Endothelial cell (in vitro differentiated cells): ENCODE data around the gene CACNG8. TPM values are rescaled to one million over a fixed set of nuclear protein-coding genes. Genes with fewer than 3 reads are reported as not detected.
A peak's percentile ranks its signal among the peaks of the same experiment; 100 is the strongest.

Experiments
- DNase-seq: peaks from one replicate; pipeline ENCODE4 v3.0.0; 2021; ENCODE audit warnings: low spot score
- H3K27ac Mint-ChIP-seq: one replicate; pipeline ENCODE4 v1.8.0; 2021; ENCODE audit warnings: mixed read lengths, inconsistent platforms; ENCODE audit not compliant: unreplicated experiment
- H3K27me3 Mint-ChIP-seq: one replicate; pipeline ENCODE4 v1.8.0; 2021; ENCODE audit warnings: mild to moderate bottlenecking, moderate library complexity, mixed read lengths, inconsistent platforms; ENCODE audit not compliant: unreplicated experiment
- H3K36me3 Mint-ChIP-seq: one replicate; pipeline ENCODE4 v1.8.0; 2021; ENCODE audit warnings: mild to moderate bottlenecking, low read depth, mixed read lengths, inconsistent platforms; ENCODE audit not compliant: unreplicated experiment
- H3K4me1 Mint-ChIP-seq: one replicate; pipeline ENCODE4 v1.8.0; 2021; ENCODE audit warnings: mild to moderate bottlenecking, mixed read lengths, inconsistent platforms; ENCODE audit not compliant: unreplicated experiment
- H3K4me3 Mint-ChIP-seq: one replicate; pipeline ENCODE4 v1.8.0; 2021; ENCODE audit warnings: mild to moderate bottlenecking, mixed read lengths, inconsistent platforms; ENCODE audit not compliant: unreplicated experiment
- H3K9me3 Mint-ChIP-seq: one replicate; pipeline ENCODE4 v1.8.0; 2021; ENCODE audit warnings: mixed read lengths, inconsistent platforms; ENCODE audit not compliant: unreplicated experiment
- total RNA-seq: library from RNA; stranded (reverse); fragmentation: NEBNext Ultra II Directional; extraction: Animal tissue kit (Norgen Biotek cat#: 25700); gene quantifications from one replicate; pipeline ENCODE4 v1.2.1, GENCODE V29; 2021; ENCODE audit not compliant: unreplicated experiment
- TF ChIP-seq, protein P1 (sequence below): fragments of 200-600 bp; sonication (generic); IDR thresholded peaks from one replicate; pipeline ENCODE4 v1.5.0; 2021; ENCODE audit warnings: antibody characterized with exemption; ENCODE audit not compliant: unreplicated experiment

Gene CACNG8
- total RNA-seq, 1 donor from 2014 or later: 12.9 TPM

DNA sequence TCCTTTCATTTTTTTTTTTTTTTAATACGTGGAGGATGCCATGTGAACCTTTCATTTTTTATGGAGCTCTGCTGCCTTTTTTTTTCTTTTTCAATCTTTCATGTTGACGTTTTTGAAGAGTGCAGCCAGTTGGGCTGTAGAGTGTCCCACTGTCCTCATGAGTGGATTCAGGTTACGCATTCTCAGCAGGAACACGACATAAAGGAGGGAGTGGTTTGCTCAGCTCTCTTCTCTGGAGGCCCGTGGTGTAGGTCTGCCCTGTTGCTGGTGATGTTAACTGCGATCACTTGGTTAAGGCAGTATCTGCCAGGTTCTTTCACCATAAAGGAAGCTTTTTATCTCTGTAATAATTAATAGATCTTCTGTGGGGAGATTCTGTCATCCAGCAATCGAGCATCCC, 26.7 kb upstream of the CACNG8 start:
- H3K36me3 Mint-ChIP-seq: no peaks in the 10 kb centered on the region
- DNase-seq: no peak
- H3K27me3 Mint-ChIP-seq: no peaks in the 10 kb centered on the region
- TF ChIP-seq, protein P1, sequence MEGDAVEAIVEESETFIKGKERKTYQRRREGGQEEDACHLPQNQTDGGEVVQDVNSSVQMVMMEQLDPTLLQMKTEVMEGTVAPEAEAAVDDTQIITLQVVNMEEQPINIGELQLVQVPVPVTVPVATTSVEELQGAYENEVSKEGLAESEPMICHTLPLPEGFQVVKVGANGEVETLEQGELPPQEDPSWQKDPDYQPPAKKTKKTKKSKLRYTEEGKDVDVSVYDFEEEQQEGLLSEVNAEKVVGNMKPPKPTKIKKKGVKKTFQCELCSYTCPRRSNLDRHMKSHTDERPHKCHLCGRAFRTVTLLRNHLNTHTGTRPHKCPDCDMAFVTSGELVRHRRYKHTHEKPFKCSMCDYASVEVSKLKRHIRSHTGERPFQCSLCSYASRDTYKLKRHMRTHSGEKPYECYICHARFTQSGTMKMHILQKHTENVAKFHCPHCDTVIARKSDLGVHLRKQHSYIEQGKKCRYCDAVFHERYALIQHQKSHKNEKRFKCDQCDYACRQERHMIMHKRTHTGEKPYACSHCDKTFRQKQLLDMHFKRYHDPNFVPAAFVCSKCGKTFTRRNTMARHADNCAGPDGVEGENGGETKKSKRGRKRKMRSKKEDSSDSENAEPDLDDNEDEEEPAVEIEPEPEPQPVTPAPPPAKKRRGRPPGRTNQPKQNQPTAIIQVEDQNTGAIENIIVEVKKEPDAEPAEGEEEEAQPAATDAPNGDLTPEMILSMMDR: no peak
- no peak overlapping the region for H3K27ac Mint-ChIP-seq
- no peaks in the 10 kb centered on the region for H3K4me1 Mint-ChIP-seq
- no peaks in the 10 kb centered on the region for H3K9me3 Mint-ChIP-seq
- H3K4me3 Mint-ChIP-seq: no peak overlapping the region

DNA sequence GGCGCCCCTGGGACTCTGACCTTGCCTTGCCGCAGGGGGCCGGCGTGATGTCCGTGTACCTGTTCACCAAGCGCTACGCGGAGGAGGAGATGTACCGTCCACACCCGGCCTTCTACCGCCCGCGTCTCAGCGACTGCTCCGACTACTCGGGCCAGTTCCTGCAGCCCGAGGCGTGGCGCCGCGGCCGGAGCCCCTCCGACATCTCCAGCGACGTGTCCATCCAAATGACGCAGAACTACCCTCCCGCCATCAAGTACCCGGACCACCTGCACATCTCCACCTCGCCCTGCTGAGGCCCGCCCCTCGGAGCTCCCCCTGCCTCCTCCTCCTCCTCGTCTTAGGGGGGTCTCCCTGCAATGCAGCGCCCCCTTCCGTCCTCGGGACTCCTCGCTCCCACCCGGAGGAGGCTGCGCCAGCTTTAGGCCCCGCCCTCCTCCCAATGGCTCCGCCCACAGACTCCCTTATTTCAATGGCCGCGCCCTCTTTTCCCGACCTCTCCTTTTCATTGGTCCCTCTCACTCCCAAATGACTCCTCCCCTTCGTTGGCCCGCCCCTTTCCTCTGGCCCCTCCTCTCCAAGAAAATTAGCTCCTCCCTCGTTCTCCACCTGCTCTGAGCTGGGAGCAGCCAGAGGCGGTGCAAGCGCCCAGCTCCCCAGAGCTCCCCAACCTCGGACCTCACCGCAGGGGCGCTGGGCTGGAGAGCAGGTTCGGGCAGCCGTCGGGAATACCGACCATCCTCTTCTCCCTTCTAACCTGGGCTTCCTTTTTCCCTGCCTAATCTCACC, 20.5 kb upstream of the CACNG8 start:
- peaks cover 16% of the 10 kb centered on the region for H3K27me3 Mint-ChIP-seq
- peaks cover 8% of the 10 kb centered on the region for H3K4me1 Mint-ChIP-seq
- no peaks in the 10 kb centered on the region for H3K9me3 Mint-ChIP-seq
- DNase-seq: peak; percentile 70
- TF ChIP-seq, protein P1: peak; percentile 41
- no peak overlapping the region for H3K4me3 Mint-ChIP-seq
- H3K27ac Mint-ChIP-seq: no peak overlapping the region
- no peaks in the 10 kb centered on the region for H3K36me3 Mint-ChIP-seq

DNA sequence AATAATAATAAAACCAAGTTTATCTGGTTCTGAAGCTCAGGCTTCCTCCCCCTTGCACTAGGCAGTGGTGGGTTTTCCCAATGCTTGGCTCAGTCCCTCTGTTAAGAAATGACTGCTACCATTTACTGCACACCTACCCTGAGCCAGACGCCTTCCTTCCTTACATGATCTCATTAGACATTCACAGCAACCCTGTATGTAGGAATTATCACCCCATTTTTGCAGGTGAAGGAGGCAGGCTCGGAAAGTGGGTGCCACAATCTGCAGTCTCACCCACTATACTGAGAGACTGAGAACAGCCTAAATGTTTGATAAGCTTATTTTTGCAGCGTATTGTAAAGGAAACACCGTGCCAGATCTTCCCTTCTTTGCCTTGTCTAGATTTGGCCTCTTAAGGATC, 18.3 kb upstream of the CACNG8 start:
- DNase-seq: no peak
- no peak overlapping the region for H3K27ac Mint-ChIP-seq
- H3K36me3 Mint-ChIP-seq: no peaks in the 10 kb centered on the region
- peaks cover 8% of the 10 kb centered on the region for H3K4me1 Mint-ChIP-seq
- H3K9me3 Mint-ChIP-seq: no peaks in the 10 kb centered on the region
- peaks cover 16% of the 10 kb centered on the region for H3K27me3 Mint-ChIP-seq
- H3K4me3 Mint-ChIP-seq: no peak overlapping the region
- TF ChIP-seq, protein P1: no peak

DNA sequence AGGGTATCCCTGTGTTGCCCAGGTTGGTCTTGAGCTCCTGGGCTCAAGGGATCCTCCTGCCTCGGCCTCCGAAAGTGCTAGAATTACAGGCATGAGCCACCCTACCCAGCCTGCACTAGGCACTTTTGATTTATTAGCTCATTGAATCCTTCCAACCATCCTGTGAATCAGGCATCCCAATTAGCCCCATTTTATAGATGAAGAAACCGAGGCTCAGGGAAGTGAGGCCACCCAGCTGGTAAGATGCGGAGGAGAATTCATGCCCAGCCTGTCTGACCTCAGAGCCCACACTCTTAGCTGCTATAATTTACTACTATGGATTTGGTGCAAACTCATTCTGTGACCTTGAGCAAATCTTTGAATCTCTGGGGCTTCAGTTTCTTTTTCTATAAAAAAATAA, 17.8 kb upstream of the CACNG8 start:
- Mint-ChIP-seq H3K4me1 (peaks cover 8% of the 10 kb centered on the region), H3K27ac (no peak overlapping the region)

DNA sequence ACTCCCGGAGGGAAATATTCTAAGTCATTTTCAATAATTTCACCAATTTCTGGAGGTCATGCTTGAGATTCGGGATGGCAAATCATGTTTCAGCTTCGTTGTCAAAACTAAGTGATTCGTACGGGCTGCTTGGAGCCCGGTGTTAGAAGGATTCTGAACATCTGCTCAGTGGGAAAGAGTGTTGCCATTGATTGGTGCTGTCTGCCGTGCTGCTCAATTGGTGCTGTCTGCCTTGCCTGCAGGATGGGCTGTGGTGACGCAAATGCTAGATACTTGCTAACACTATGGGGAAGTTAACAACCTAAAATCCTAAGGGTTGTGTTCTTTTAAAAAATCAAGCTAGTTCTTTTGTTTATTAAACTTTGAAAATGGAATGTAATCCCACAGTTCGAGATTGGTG, 17.3 kb upstream of the CACNG8 start:
- peaks cover 16% of the 10 kb centered on the region for H3K27me3 Mint-ChIP-seq
- TF ChIP-seq, protein P1: no peak
- no peaks in the 10 kb centered on the region for H3K36me3 Mint-ChIP-seq
- H3K9me3 Mint-ChIP-seq: no peaks in the 10 kb centered on the region
- peak overlapping the region; percentile 15 for H3K27ac Mint-ChIP-seq
- DNase-seq: peak; percentile 31
- H3K4me1 Mint-ChIP-seq: peaks cover 8% of the 10 kb centered on the region
- peak overlapping the region; percentile 86 for H3K4me3 Mint-ChIP-seq

More for the DNA sequence above, 17.8 kb upstream of the CACNG8 start:
- Mint-ChIP-seq H3K27me3 (peaks cover 16% of the 10 kb centered on the region), H3K4me3 (peak overlapping the region; percentile 39), H3K9me3 (no peaks in the 10 kb centered on the region), H3K36me3 (no peaks in the 10 kb centered on the region)
- DNase-seq: no peak
- TF ChIP-seq, protein P1: no peak
